ENCODE measurements around the gene IFNB1. TPM values are rescaled to one million over a fixed set of nuclear protein-coding genes. Genes with fewer than 3 reads are reported as not detected.

The IFNB1 gene
- total RNA-seq, 1 donor from 2014 or later: not detected

DNA sequence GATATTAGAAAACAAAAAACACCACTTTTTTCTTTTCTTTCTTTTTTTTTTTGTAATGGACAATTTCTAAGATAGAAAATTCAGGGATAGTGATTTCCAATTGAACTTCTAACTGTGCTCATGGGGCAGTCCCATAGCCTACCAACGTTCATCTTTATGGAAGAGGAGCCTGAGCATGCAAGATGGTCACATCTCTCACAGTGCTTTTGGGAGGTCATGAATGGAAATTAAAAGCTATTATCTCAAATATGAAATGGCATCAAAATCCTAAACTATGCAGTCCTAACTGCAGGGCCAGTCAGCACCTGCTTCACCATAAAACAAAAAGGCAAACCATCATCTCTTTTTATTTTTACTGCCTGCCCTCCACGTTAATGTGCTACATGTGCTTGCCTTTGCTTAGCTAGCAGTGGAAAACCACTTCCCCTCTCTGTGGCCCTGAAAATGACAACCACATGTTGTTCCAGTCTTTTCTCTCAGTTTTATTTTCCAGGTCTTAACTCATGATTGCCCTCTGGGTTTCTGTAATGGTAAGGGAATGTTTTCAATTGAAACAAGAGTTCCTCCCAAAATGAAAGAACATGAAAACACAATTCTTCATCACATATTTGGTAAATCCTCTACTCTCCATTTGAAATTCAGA is 16.7 kb downstream of the IFNB1 start:
- no peak for DNase-seq

DNA sequence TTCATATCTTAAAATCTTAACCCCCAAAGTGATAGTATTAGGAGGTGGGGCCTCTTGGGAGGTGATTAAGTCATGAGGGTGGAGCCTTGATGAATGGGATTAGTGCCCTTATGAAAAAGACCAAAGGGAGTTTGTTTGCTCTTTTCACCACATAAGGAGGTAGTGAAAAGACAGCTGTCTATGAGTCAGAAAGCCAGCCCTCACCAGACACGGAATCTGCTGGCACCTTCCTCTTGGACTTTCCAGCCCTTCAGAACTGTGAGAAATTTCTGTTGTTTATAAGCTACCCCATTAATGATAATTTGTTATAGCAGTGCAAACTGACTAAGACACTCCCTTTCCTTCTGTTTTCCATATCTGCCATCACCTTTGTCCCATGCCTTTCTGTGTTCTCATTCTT is 20.8 kb downstream of the IFNB1 start:
- DNase-seq: peak; percentile 10

DNA sequence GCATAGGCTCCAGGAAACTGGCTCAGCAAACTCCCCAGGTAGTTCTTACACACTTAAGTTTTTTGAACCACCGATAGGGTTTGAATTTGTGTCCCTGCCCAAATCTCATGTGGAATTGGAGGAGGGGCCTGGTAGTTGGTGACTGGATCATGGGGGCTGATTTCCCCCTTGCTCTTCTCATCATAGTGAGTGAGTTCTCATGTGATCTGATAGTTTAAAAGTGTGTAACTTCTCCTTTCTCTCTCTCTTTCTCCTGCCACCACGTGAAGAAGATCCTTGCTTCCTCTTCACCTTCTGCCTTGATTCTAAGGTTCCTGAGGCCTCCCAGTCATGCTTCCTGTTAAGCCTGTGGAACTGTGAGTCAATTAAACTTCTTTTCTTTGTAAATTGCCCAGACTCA is 23.9 kb downstream of the IFNB1 start:
- no peak for DNase-seq

DNA sequence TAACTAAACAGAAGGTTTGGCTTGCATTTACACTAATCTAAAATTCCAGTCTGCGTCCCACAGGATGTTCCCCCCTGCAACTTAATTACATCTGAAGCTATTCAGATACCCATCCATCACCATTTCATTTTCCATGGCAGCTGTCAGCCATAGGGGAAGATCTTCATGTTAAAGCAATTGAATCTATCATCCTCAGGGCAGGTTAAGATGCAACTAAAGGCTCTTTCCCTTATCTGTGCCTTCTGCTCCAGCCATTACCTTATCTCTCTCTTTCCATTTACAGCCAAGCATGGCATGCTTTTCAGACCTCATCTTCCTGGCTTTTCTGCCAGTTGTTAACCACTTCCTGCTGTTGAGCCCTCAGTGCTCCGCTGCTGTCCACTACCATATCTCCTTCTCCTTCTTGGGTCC is 30.5 kb downstream of the IFNB1 start:
- no peak for DNase-seq

DNA sequence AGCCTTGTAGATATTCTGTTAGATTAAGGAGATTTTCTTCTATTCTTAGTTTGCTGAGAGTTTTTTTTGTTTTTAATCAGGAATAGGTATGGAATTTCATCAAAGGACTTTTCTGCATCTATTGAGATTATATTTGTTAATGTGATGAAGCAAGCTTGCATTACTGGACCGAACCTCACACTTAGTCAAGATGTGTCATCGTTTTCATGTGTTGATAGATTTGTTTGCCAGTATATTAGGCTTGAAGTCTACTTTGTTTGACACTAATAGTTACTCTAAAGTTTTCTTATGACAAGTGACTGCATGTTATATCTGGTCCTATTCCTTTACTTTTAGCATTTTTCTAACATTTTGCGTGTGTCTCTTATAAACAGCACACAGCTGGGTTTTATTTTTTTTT is 33.9 kb downstream of the IFNB1 start:
- DNase-seq: no peak

DNA sequence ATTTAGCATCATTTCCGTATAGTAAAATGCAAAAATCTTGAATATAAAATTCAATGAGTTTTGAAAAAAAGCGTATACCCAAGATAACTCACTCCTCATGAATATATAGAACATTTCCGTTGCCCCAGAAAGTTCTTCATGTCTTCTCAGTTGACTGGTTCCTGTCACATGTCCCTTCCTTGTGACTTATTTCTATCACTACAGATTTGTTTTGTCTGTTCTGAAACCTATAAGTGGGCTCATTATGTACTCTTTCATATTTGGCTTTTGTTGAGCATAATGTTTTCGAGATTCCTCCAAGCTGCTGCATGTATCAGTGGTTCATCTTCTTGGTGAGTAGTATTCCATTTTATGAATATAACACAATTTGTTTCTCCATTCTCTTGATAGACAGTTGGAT is 35.3 kb downstream of the IFNB1 start:
- DNase-seq: no peak

DNA sequence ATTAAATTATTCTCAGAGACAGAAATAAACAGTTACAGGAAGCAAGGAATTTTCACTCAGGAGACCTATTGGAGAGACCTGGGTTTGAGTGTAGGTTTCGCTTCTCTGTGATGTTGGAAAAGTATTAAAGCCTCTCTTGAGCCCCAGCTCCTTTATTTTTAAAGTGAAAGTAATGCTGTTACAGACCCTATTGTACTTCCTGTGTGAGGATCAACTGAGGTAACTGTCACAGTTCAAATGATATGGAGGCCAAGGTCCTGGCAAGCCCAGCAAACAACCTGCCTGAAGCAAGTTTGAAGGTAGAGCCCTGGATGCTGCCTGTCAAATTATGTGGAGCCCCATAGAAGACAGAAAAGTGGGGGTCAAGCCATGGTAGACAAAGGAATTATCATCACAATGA is 38.4 kb downstream of the IFNB1 start:
- no peak for DNase-seq

DNA sequence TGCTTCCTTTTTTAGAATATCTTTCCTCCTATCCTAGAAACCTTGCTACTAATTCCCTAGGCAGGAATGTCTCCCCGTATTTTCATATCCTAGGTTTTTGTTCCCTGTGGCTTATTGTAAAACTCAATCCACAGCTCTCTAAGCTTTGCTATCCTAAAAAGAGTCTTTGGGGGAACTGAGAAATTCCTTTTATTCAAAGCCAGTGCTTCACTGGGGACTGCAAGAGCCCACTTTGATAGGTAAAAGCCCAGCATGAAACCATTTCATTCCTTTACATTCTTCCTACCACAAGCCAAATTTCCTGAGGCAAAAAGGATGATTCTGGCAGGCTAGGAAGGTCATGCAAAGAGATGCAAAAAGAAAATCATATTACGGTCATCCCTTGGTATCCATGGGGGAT is 40.5 kb downstream of the IFNB1 start:
- DNase-seq: no peak

DNA sequence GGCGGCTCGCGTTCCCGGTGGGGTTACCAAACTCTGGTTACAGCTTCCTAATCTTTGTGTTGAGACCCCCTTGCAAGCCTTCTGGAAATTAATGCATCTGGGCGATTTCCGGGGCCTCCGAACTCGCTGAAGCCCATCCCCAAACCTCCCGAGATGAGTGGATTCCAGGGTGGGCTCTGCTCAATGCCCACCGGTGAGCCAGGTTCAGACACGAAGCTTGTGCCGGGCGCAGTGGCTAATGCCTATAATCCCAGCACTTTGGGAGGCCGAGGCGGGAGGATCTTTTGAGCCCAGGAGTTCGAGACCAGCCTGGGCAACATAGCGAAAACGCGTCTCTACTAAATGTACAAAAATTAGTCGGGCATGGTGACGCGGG is 45.9 kb downstream of the IFNB1 start:
- no peak for DNase-seq

DNA sequence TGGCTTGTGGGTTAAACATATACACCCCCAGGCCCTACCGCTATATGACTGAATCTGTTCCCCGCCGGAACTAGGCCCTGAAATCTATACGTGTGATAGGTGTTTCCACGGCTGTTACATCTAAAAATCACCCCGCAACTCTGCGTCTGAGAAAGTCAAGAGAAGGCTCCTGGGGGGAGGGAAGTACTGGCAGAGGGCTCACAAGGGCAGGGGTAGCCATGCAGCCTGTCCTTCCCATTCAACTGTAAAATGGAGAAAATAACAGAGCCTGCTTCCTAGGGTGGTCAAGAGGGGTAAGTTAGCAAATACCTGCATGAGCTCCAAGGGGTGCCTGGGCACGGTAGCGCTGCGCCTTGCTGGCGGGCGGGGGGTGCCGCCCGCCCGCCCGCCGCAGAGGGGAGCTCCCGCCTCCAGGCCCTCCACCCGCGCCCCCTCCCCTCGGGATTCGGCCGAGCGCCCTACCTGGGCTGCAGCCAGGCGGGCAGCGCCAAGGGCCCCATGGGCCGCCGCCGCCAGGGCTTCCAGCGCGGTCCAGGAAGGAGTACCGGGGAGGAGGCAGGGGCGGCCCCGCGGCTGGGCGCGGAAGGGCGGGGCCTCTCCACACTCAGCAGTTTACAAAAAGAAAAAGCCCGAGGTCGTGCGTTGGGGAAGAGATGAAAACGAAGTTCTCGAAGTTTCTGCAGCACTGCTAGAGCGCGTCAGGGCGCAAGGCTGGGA is 46.5 kb downstream of the IFNB1 start, which contains the start of gene HACD4:
TSS of gene HACD4 (minus strand) at position 550 of the 717 bp plus-strand sequence. CDS start at position 500, 50 bp downstream.
- peak; percentile 18 for DNase-seq

DNA sequence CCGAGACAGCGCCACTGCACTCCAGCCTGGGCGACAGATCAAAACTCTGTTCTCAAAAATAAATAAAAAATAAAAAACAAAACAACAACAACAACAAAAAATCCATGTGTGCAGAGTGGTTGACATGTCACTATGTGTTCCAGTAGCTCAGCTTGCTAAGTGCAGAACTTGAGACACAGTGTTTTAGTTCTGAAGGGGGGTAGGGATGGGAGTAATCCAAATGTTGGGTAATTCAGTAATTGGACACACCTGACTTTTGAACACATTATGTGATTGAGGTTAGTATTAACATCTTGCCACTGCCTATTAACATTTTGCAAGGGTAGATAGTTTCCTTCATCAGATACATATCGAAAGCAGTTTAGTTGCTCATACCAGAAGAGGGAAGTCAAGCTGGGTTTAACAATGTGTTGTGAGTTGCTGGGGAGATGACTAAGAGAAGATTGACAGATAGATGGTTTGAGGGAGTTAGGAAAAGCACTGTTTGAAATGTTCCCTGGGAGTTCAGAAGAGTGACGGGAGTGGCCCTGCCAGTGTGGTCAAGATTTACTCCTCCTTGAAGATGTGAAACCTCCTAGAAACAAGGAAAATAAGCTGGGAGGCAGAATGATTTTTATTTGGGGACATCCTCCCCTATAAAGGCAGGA is 47.2 kb downstream of the IFNB1 start:
- peak; percentile 37 for DNase-seq

DNA sequence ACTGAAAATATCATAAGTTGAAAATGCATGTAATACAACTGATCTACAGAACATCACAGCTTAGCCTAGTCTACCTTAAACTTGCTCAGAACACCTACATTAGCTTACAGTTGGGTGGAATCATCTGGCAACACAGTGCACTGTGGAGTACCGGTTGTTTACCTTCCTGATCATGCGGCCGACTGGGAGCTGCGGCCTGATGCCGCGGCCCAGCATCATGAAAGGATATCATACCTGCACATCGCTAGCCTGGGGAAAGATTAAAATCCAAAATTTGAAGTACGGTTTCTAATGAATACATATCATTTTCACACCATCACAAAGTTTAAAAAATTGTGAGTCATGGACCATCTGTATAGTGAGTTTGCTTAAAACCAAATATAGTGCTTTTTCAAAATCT is 48.1 kb downstream of the IFNB1 start:
- no peak for DNase-seq

DNA sequence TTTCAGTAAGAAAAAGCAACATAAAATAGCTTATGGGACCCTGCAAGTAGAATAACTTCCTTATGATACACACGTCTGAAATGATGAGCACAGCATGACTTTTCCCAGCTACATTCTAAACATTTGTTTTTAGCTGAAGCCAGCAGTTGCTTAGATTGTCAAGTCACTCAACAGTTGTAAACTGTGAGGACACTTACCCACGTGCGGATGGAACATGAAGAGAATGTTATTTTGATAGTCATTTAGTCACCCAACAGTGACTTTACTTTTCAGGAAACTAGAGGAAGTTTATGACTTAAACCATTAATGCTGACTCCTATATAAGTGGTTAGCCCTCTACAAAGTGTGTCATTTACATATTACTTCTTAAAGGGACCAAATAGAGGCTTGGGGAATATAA is 49.3 kb downstream of the IFNB1 start:
- DNase-seq: no peak

DNA sequence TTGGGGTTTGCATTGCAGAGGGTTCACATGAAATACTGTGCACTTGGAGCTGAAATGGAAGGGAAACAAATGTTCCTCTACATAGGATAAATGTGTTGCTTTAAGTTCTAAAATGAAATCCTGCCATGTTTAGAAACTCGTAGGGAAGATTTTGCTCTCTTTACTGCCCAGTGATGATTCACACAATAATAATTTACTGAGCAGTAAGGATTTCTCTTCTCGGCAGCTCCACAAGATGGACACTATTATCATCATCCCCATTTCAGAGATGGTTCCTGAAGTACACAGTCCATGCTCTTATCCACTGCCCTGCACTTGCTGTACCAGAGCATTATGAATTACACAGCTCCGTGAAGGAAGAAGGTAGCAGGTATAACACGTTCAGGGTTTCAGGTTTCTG is 50.4 kb downstream of the IFNB1 start:
- no peak for DNase-seq

Other genes starting within 250 kb of the IFNB1 start
- gene HACD4, start 46.3 kb downstream of the IFNB1 start, total RNA-seq: 0.51 and 0.56 TPM in 2 replicates
- gene IFNW1, start 63.9 kb upstream of the IFNB1 start, total RNA-seq: not detected in 2 replicates
- gene IFNA21, start 88.7 kb upstream of the IFNB1 start, total RNA-seq: not detected in 2 replicates
- gene IFNA4, start 109.6 kb upstream of the IFNB1 start, total RNA-seq: not detected in 2 replicates
- not detected in 2 replicates for gene IFNA7, start 124.3 kb upstream of the IFNB1 start, total RNA-seq
- not detected in 2 replicates for gene IFNA10, start 129.2 kb upstream of the IFNB1 start, total RNA-seq
- not detected in 2 replicates for gene IFNA16, start 139.4 kb upstream of the IFNB1 start, total RNA-seq
- gene IFNA17, start 150.3 kb upstream of the IFNB1 start, total RNA-seq: not detected in 2 replicates
- gene IFNA14, start 162.1 kb upstream of the IFNB1 start, total RNA-seq: not detected in 2 replicates
- gene IFNA5, start 227.4 kb upstream of the IFNB1 start, total RNA-seq: 0.09 TPM in 1 of 2 replicates, not detected in the other